Stimulated activated CD4-positive, alpha-beta T cell treated with anti-CD3 and anti-CD28 coated beads, Interleukin-4, amount 100 ng/mL, for 4 hours (primary cell): Measurements from ENCODE around the gene OR51B5.
A peak's percentile ranks its signal among the peaks of the same experiment; 100 is the strongest.
"Not testable (repeated sequence)": the region's sequence is repeated elsewhere in the genome, so short reads cannot be mapped to it uniquely, and the experiment has no call there.

ENCODE experiments used
- DNase-seq, 2 experiments: peaks; one replicate each; pipeline ENCODE4 v3.0.0-alpha.2; 2020

The OR51B5 gene

GRCh38 chr11:5343474-5344335, at the start of gene OR51B5:
Gene OR51B5 (minus strand): TSS chr11:5343524. CDS start chr11:5343524, 0 bp downstream.
- DNase-seq, result no peak

DNA sequence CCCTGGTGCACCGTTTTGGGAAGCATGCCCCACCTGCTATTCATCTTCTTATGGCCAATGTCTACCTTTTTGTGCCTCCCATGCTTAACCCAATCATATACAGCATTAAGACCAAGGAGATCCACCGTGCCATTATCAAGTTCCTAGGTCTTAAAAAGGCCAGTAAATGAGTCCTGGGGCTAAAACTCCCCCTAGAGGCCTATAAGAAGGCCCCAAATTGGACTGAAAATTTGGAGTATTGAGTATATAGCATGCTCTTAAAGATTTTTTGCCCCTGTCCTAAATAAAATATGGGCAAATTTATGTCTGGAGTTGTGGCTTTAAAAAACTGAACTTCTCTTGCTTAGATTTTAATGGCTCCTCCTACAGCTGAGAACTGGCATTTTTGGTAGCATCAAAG, 46.9 kb upstream of the OR51B5 start:
- no peak for DNase-seq

DNA sequence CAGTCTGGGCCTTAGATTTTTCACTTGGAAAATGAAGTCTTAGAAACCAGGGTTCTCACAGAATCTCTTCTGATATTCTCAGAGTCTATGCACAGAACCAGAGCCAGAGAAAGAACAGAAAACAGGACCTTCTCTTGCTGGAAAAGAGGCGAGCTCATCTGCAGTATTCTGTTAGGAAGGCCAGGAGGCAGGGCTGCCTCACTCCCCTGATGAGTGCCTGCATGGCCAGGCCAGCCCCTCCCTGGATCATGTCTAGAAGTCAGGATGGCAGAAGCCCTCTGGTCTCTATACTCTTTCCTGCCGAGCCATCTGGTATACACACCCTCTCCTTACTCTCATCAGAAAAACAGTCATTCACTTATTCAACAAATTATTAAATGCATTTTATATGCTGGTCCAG, 41.0 kb upstream of the OR51B5 start:
- DNase-seq, result no peak

DNA sequence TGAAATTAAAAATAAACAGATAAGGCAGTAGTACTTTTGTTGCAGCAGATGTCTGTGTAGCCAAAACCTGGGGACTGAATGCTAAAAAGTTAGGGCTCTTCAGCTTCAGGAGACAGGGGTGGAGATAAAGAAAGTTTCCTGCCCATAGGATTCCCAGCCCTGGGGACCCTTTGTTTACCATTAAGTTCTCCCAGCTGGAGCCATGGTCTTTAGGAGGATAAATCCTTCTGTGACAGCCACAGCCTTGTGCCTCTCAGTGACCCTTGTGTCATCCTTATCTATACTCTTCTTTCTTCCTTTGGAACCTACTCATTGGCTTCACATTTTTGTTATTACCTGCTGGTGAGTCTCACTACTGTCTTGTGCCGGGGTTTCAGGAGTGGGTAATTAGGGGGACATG, 40.3 kb upstream of the OR51B5 start, which contains the start of gene OR51M1:
Gene OR51M1 (plus strand): TSS at position 237 of the 400 bp plus-strand sequence. CDS start 5,587 bp downstream, outside the sequence.
- no peak for DNase-seq

DNA sequence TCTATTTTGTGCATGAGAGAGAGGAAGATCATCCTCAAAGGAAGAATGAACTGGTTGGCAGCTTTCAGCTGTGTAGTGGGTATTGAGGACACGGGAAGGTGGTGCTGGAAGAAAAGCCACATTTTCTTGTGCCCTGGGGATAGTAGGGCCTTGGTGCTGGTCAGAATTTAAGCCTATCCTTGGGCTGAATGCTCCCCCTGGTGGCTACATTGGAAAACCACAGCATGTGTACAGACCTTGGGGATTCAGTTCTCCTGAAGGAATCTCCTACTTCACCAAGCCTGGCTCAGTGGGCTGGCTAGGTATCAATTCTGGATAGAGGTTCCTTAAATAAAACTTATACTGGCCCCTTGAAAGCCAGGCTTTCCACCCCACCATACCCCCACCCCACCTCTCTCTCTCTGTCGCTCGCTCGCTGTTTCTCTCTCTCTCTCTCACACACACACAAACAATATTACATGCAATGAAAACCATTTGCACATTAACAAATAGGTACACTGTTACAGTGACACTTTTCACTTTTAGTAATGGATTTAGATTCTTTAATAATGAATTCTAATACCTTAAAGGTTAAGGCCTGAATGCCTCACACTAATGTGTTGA, 37.5 kb upstream of the OR51B5 start:
- DNase-seq, result peak in 1 of 2 experiments; percentile 1

GRCh38 chr11:5369789-5370188, 26.5 kb upstream of the OR51B5 start:
- DNase-seq, result no peak

GRCh38 chr11:5368502-5369043, 25.2 kb upstream of the OR51B5 start:
- no peak for DNase-seq

- DNase-seq, result no peak
These were observed 24.2 kb upstream of the OR51B5 start for GRCh38 chr11:5367448-5368074.

GRCh38 chr11:5366856-5367255, 23.5 kb upstream of the OR51B5 start:
- no peak for DNase-seq

DNA sequence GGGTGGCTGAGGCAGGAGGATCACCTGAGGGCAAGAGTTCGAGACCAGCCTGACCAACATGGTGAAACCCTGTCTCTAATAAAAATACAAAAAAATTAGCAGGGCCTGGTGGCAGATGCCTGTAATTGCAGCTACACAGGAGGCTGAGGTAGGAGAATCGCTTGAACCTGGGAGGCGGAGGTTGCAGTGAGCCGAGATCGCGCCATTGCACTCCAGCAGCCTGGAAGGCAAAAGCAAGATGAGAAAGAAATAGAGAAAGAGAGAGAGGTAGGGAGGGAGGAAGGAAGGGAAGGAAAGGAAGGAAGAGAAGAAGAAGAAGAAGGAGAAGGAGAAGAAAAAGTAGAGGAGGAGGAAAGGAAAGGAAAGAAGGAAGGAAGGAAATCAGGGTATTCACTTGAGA, 23.0 kb upstream of the OR51B5 start:
- not testable (repeated sequence) for DNase-seq

DNA sequence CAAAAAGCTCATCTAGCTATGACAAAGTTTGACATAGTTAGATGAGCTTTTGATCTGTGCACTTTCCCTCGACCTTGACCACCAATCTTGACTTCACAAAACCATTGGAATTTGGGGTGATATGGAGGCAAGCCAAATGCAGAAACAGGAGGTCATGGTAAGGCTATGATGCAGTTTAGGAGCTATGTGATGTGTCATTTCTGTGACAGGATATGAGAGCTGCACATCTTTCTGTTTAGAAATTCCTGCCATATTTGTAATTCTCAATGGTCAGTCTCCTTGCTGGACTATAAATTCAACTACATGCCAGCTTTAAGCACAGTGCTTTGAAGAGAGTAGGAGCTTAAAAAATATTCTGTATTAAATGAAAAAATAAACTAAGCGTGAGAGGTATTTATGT, 20.9 kb upstream of the OR51B5 start:
- DNase-seq, result no peak

DNA sequence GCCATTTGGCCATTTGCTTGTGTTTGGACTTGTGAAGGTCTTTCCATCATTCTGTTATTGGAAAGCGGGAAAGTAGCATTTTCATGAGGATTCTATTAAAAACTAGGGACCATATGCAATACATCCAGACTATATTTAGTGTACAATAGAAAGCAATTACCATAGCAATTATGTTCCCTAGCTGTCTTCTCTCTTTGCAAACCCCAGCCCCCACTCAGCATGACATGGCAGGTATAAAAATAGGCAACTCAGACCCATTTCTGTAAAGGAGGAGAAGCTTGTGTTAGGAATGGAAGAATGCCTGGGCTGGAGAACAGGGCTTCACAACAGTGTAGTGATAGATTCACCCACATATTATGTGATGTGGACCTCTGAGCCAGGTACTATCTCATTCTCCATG, 20.4 kb upstream of the OR51B5 start:
- DNase-seq, result no peak

- no peak for DNase-seq
These were observed 18.8 kb upstream of the OR51B5 start for GRCh38 chr11:5362017-5362625.

DNA sequence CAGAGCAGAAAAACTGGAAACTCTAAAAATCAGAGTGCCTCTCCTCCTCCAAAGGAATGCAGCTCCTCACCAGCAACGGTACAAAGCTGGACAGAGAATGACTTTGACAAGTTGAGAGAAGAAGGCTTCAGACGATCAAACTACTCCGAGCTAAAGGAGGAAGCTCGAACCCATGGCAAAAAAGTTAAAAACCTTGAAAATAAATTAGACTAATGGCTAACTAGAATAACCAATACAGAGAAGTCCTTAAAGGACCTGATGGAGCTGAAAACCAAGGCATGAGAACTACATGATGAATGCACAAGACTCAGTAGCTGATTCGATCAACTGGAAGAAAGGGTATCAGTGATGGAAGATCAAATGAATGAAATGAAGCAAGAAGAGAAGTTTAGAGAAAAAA, 12.7 kb upstream of the OR51B5 start:
- not testable (repeated sequence) for DNase-seq

DNA sequence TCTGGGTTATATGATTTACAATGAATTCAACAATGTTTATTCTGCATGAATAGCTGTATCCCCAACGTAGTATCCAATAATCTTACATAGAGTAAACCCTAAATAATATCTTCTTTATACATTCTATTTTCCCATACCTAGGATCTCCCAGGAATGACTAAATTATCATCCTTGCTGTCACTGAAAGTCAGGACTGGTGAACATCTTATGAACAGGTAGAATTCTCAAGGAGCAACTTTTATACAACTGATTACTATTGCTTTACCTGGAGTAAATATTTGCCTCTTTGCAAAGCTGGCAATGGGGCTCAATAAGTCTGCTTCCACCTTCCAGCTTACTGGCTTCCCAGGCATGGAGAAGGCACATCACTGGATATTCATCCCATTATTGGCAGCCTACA, 7.9 kb upstream of the OR51B5 start, which contains the start of gene OR51B6:
Gene OR51B6 (plus strand): TSS at position 301 of the 400 bp plus-strand sequence. CDS start 0 bp downstream, at position 301.
- no peak for DNase-seq

DNA sequence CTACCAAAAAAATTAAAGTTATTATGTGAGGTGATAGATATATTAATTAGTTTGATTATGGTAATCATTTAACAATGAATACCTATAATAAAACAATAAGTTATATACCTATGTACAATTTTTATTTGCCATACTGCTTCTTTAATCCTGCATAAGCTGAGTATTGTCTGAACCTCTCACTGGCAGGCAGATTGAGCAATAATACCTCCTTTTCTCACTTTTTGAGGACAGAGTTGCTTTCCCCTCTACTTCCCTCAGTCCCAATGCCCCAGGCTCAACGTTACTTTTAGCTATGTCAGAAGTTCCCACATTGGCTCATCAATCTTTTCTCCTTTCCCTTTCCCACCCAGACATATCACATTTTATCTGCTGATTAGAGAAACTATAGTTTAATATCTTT, 6.2 kb upstream of the OR51B5 start:
- no peak for DNase-seq

DNA sequence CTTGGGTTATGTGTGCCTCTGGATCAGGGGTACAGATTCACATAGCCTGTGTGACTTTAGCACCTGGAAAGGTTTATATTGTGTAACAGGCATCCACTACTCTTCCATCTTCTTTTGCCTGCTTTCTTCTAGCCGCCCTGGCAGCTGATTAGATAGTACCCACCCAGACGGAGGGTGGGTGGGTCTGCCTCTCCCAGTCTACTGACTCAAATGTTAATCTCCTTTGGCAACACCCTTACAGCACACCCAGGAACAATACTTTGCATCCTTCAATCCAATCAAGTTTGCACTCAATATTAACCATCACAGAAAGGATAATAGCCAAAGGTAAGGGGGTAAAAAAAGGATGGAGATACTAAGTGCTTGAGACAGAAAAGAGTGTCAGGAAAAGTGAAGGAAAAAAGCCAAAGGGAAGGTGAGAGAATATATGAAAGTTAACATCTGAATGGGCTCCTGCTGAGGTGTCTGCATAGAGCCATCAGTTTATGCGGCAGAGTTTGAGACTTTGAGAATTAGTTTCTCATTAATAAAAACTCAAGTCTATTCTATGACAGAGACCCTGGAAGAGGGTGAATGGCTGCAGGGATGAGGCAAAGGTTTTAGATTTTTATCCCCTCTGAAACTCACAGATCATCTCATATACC, 5.3 kb upstream of the OR51B5 start:
- DNase-seq, result no peak

DNA sequence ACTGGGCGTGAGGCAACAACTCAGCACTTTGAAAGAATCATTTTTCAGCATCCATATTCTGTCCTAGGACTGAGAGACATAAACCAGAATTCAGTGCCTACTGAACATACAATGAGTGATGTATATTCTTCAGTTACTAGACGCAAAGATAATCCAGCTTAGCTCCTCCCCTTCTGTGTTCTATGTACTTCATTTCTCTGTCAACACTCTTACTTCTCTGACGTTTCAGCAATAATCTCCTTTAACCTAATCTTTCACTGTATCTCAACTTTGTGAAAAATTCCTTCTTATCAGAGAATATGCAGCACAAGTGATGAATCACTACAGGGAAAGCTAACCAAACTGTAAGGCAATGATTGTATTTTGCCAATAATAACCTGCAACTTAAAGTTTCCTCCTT, 2.5 kb upstream of the OR51B5 start:
- no peak for DNase-seq

GRCh38 chr11:5339771-5340322, 3.5 kb downstream of the OR51B5 start:
- no peak for DNase-seq

- DNase-seq, result not testable (repeated sequence)
These were observed 6.1 kb downstream of the OR51B5 start for GRCh38 chr11:5337253-5337652.

DNA sequence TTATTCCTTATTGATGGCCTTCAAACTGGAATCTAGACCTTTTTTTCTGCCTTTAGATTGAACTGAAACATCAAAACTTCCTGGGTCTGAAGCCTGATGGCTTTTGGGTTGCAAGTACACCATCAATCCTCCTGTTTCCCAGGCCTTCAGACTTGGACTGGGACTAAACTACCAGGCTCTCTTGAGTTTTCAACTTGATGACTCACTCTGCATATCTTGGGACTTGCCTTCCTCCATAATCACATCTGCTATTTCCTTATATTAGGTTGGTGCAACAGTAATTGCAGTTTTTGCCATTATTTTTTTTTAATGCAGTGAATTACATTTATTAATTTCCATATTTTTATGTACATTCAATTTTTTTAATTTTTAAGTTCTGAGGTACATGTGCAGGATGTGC, 7.0 kb downstream of the OR51B5 start:
- DNase-seq, result no peak

DNA sequence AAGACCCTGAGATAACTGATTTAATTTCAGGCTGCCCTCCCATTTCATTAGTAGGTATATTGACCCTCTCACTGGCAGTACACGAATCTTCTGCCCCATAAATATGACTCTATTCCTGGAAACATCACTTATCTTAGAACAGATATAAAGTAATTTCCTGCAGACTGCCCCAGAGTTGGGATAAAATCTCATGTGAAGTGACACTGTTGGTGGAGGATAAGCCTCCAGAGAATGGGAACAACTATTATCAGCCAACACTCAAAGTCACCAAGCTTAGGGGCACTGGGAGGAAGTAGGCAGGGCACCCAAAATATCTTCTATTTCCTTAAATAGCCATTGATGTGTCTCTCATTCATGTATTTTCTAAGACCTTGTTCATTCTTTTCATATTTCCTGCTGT, 8.2 kb downstream of the OR51B5 start:
- no peak for DNase-seq
